GM13976 (cell line): ENCODE results near the gene SLC18A2.
"Not testable (repeated sequence)": the region's sequence is repeated elsewhere in the genome, so short reads cannot be mapped to it uniquely, and the experiment has no call there.

ENCODE experiments used
- DNase-seq: peaks from one replicate; pipeline ENCODE4 v3.0.0; 2012; ENCODE audit warnings: low spot score
- CTCF ChIP-seq: IDR thresholded peaks from 2 replicates; pipeline ENCODE4 v1.5.1; 2012; ENCODE audit warnings: borderline replicate concordance, mild to moderate bottlenecking; ENCODE audit not compliant: insufficient read depth; ENCODE audit errors: extremely low read depth, missing control alignments, control extremely low read depth
- in situ Hi-C: fragments of 300-500 bp; cut with MboI; formaldehyde crosslinking; loops from one replicate; pipeline ENCODE4 v1.12.0; 2022; ENCODE audit warnings: low sequenced_read_pairs, mixed read lengths, inconsistent platforms; ENCODE audit not compliant: unreplicated experiment

SLC18A2 gene

GRCh38 chr10:117299435-117299834, 58.5 kb downstream of the SLC18A2 start:
- no peak for DNase-seq
- no peak for TF ChIP-seq CTCF
- in situ Hi-C loops: no loop called here

DNA sequence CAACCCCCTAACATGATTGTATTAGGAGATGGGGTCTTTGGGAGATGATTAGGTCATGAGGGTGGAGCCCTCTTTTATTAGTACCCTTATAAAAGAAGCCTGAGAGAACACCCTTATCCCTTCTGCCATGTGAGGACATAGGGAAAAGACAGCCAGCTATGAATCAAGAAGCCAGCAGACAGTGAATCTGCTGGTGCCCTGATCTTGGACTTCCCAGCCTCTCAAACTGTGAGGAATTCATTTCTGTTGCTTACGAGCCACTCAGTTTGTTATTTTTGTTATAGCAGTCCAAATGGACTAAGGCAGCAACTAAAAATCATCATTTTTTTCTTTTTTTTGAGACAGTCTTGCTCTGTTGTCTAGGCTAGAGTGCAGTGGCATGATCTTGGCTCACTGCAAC, 59.8 kb downstream of the SLC18A2 start:
- in situ Hi-C loops: no loop called here
- no peak for TF ChIP-seq CTCF
- DNase-seq: no peak

DNA sequence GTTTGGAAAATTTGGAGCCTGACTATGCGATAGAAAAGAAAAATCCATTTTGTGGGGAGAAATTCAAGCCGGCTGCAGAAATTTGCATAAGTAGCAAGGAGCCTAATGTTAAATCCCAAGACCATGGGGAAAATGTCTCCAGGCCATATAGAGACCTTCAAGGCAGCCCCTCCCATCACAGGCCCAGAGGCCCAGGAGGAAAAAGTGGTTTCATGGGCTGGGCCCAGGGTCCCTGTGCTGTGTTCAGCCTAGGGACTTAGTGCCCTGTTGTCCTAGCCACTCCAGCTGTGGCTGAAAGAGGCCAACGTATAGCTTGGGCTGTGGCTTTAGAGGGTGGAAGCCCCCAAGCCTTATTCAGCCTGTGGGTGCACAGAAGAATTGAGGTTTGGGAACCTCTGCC, 62.5 kb downstream of the SLC18A2 start:
- in situ Hi-C loops, DNase-seq: not testable (repeated sequence)

DNA sequence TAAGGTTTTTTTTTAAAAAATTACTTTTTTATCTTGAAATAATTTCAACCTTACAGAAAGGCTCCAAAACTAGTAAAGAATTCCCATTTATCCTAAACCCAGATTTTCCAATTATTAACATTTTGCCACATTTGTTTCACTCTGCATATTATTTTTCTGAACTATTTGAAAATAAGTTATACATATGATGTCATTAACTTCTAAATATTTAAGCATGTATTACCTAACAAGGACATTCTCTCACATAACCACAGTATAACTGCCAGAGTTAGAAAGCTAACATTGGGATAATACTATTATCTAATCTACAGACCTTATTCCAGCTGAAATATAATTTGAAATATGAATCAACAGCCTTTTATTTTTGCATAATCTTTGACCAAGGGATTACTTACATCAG, 65.8 kb downstream of the SLC18A2 start:
- TF ChIP-seq CTCF: no peak
- in situ Hi-C loops: no loop called here
- no peak for DNase-seq

- DNase-seq: no peak
- TF ChIP-seq CTCF: no peak
- in situ Hi-C loops: no loop called here
These were observed 70.3 kb downstream of the SLC18A2 start for GRCh38 chr10:117311261-117311660.

DNA sequence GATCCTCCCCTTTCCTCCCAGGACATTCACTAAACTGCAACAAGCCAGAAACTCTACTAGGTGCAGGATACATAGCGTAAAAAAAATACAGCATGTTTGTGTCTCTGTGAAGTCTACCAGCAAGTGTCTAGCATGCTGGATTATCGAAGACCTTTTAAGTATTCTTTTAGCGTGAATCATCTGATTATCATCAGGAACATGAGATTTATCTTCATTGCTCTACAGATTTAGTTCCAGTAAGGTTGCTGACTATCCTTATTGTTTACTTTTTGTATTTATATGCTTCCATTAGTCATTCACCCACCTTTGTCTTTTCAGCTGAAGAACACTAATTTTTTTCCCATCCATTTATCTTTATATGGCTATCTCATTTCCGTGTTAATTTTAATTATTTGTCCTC, 71.5 kb downstream of the SLC18A2 start:
- in situ Hi-C loops: no loop called here
- TF ChIP-seq CTCF: no peak
- no peak for DNase-seq

- TF ChIP-seq CTCF: no peak
- in situ Hi-C loops: no loop called here
- no peak for DNase-seq
These were observed 72.7 kb downstream of the SLC18A2 start for GRCh38 chr10:117313641-117314040.
